ENCODE data around the gene SSTR4.
"Not testable (repeated sequence)": the region's sequence is repeated elsewhere in the genome, so short reads cannot be mapped to it uniquely, and the experiment has no call there.

Gene SSTR4

DNA sequence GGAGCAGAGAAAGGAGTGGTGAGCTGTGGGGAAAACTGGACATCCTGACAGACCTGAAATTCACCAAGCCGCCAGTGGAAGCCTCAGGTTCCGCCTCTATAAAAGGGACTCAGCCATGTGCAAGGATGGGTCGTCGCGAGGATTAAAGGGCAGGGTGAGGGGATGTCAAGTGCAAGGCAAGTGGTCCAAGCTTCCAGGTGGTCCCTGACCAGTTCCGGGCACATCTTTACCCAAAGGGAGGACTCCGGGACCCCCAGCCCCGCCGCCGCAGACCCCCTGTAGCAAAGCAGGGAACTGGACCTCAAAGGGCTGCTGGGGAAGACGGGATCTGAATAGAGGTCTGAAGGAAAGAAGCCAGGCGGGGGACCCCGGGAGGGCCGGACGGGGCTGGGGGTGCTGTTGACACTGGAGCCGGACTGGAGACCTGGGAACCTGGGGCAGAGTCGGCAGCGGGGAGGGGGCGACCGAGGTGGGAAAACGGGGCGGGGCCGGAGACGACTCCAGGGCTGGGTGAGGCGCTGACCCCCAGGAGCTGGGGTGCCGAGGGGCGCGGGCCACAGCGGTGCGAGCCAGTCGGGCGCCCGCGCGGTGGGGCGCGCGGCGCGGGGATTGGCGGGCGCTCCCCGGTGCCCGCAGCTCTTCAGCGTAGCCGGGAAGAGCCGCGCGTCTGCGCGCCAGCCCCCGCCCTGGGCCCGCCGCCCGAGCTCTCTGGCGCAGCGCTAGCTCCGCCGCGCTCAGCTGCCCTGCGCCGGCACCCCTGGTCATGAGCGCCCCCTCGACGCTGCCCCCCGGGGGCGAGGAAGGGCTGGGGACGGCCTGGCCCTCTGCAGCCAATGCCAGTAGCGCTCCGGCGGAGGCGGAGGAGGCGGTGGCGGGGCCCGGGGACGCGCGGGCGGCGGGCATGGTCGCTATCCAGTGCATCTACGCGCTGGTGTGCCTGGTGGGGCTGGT, at the start of gene SSTR4:
TSS of gene SSTR4 (plus strand) at position 592 of the 951 bp plus-strand sequence. CDS start at position 764, 172 bp downstream.
- H3K9me2 ChIP-seq (replicated peaks; ENCODE audit: insufficient read depth, low read length): no peaks in the 10 kb centered on the region
- no peak within 1 kb of the TSS for H3K27ac ChIP-seq (ENCODE audit: low read depth, low read length)
- no peaks in the 10 kb centered on the region for H3K27me3 ChIP-seq (ENCODE audit: low read length)
- H3K36me3 ChIP-seq (ENCODE audit: low read length): no peaks in the 10 kb centered on the region
- no peaks in the 10 kb centered on the region for H3F3A ChIP-seq (ENCODE audit: insufficient read depth)
- H3K79me2 ChIP-seq (ENCODE audit: insufficient read depth, low read length): no peaks in the 10 kb centered on the region
- no peak within 1 kb of the TSS for H3K4me3 ChIP-seq (ENCODE audit: insufficient read depth, low read length, poor library complexity, severe bottlenecking)
- H2AFZ ChIP-seq (ENCODE audit: low read depth, low read length, severe bottlenecking): no peak within 1 kb of the TSS
- no peaks in the 10 kb centered on the region for H3K9me3 ChIP-seq (ENCODE audit: insufficient read depth, low read length)
- H3K9ac ChIP-seq (ENCODE audit: low read length): no peak within 1 kb of the TSS
- TF ChIP-seq EZH2phosphoT487 (conservative IDR thresholded peaks at IDR 0.05; ENCODE audit: low read length): no peak
- TF ChIP-seq, protein P1, sequence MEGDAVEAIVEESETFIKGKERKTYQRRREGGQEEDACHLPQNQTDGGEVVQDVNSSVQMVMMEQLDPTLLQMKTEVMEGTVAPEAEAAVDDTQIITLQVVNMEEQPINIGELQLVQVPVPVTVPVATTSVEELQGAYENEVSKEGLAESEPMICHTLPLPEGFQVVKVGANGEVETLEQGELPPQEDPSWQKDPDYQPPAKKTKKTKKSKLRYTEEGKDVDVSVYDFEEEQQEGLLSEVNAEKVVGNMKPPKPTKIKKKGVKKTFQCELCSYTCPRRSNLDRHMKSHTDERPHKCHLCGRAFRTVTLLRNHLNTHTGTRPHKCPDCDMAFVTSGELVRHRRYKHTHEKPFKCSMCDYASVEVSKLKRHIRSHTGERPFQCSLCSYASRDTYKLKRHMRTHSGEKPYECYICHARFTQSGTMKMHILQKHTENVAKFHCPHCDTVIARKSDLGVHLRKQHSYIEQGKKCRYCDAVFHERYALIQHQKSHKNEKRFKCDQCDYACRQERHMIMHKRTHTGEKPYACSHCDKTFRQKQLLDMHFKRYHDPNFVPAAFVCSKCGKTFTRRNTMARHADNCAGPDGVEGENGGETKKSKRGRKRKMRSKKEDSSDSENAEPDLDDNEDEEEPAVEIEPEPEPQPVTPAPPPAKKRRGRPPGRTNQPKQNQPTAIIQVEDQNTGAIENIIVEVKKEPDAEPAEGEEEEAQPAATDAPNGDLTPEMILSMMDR (IDR thresholded peaks at IDR 0.05; ENCODE audit: insufficient read depth, low read length, poor library complexity, severe bottlenecking): no peak
- H3K4me2 ChIP-seq (ENCODE audit: low read depth, low read length, poor library complexity, severe bottlenecking): no peak within 1 kb of the TSS
- no peaks in the 10 kb centered on the region for H4K20me1 ChIP-seq (ENCODE audit: low read depth, low read length)

DNA sequence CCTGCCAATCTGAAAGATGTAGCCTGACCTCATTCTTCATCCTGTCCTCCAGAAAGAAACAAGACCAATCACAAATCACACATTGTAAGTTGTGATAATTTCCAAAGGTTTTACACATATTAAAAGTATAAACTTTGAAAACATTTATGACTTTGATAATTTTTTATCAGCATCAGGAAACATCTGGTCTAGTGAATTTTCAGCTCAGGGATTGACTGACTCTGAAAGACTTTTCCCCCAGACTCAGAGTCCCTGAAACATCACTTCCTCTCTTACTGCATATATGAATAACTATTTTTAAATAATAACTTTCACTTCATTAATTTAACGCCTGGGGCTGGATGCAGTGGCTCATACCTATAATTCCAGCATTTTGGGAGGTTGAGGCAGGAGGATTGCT, 48.5 kb upstream of the SSTR4 start:
- Histone ChIP-seq H3K27ac (ENCODE audit: low read depth, low read length) (no peak overlapping the region), H4K20me1 (ENCODE audit: low read depth, low read length) (no peaks in the 10 kb centered on the region), H3K9me2 (replicated peaks; ENCODE audit: insufficient read depth, low read length) (no peaks in the 10 kb centered on the region), H3K9me3 (ENCODE audit: insufficient read depth, low read length) (no peaks in the 10 kb centered on the region), H3K4me3 (ENCODE audit: insufficient read depth, low read length, poor library complexity, severe bottlenecking) (no peak overlapping the region), H3K79me2 (ENCODE audit: insufficient read depth, low read length) (no peaks in the 10 kb centered on the region), H3K36me3 (ENCODE audit: low read length) (no peaks in the 10 kb centered on the region), H3F3A (ENCODE audit: insufficient read depth) (no peaks in the 10 kb centered on the region), H2AFZ (ENCODE audit: low read depth, low read length, severe bottlenecking) (no peak overlapping the region), H3K27me3 (ENCODE audit: low read length) (no peaks in the 10 kb centered on the region), H3K9ac (ENCODE audit: low read length) (no peak overlapping the region), H3K4me2 (ENCODE audit: low read depth, low read length, poor library complexity, severe bottlenecking) (no peak overlapping the region)
- TF ChIP-seq EZH2phosphoT487 (conservative IDR thresholded peaks at IDR 0.05; ENCODE audit: low read length): no peak
- TF ChIP-seq, protein P1 (IDR thresholded peaks at IDR 0.05; ENCODE audit: insufficient read depth, low read length, poor library complexity, severe bottlenecking): no peak

DNA sequence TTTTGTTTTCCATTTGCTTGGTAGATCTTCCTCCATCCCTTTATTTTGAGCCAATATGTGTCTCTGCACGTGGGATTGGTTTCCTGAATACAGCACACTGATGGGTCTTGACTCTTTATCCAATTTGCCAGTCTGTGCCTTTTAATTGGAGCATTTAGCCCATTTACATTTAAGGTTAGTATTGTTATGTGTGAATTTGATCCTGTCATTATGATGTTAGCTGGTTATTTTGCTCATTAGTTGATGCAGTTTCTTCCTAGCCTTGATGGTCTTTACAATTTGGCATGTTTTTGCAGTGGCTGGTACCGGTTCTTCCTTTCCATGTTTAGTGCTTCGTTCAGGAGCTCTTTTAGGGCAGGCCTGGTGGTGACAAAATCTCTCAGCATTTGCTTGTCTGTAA, 43.7 kb upstream of the SSTR4 start:
- not testable (repeated sequence) for H3K36me3 ChIP-seq (ENCODE audit: low read length); H3K9ac ChIP-seq (ENCODE audit: low read length); H3K79me2 ChIP-seq (ENCODE audit: insufficient read depth, low read length); H3F3A ChIP-seq (ENCODE audit: insufficient read depth); H3K4me3 ChIP-seq (ENCODE audit: insufficient read depth, low read length, poor library complexity, severe bottlenecking); H4K20me1 ChIP-seq (ENCODE audit: low read depth, low read length); H2AFZ ChIP-seq (ENCODE audit: low read depth, low read length, severe bottlenecking); H3K27ac ChIP-seq (ENCODE audit: low read depth, low read length); H3K4me2 ChIP-seq (ENCODE audit: low read depth, low read length, poor library complexity, severe bottlenecking); H3K9me2 ChIP-seq (replicated peaks; ENCODE audit: insufficient read depth, low read length); H3K27me3 ChIP-seq (ENCODE audit: low read length); H3K9me3 ChIP-seq (ENCODE audit: insufficient read depth, low read length)

DNA sequence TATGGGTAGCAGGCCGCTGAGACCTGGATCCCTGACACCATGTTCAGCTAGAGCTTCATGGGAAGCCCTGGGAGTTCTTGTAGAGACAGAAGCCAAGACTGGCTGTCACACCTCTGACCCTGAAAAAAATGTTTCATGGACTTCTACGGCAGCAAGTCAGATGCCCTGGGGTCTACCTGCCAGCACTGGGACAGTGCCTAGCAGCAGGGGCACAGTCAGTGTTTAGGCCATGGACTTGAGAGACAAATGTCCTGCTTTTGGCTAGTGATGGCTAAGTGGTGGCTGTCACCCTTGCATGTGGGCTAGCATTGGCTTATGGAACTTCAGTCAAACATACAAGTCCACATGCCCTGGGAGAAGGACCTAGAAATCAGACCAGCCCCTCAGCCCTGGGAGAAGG, 41.3 kb upstream of the SSTR4 start:
- Histone ChIP-seq H3K27me3 (ENCODE audit: low read length) (no peaks in the 10 kb centered on the region), H3F3A (ENCODE audit: insufficient read depth) (no peaks in the 10 kb centered on the region), H3K79me2 (ENCODE audit: insufficient read depth, low read length) (no peaks in the 10 kb centered on the region), H3K36me3 (ENCODE audit: low read length) (no peaks in the 10 kb centered on the region), H3K9ac (ENCODE audit: low read length) (no peak overlapping the region), H3K9me2 (replicated peaks; ENCODE audit: insufficient read depth, low read length) (no peaks in the 10 kb centered on the region), H3K27ac (ENCODE audit: low read depth, low read length) (no peak overlapping the region), H4K20me1 (ENCODE audit: low read depth, low read length) (no peaks in the 10 kb centered on the region), H3K4me2 (ENCODE audit: low read depth, low read length, poor library complexity, severe bottlenecking) (no peak overlapping the region), H3K9me3 (ENCODE audit: insufficient read depth, low read length) (peaks cover 8% of the 10 kb centered on the region; the same call in 1 of the 2 replicates), H2AFZ (ENCODE audit: low read depth, low read length, severe bottlenecking) (no peak overlapping the region), H3K4me3 (ENCODE audit: insufficient read depth, low read length, poor library complexity, severe bottlenecking) (no peak overlapping the region)
- TF ChIP-seq, protein P1 (IDR thresholded peaks at IDR 0.05; ENCODE audit: insufficient read depth, low read length, poor library complexity, severe bottlenecking): no peak
- no peak for TF ChIP-seq EZH2phosphoT487 (conservative IDR thresholded peaks at IDR 0.05; ENCODE audit: low read length)

All from SU-DHL-6 (cell line).